Neural progenitor cell (in vitro differentiated cells): ENCODE data around the gene COG2.

Experiments
- EZH2 ChIP-seq: fragments of 200-600 bp; sonication (generic); IDR thresholded peaks from 2 replicates; pipeline ENCODE4 v1.6.1; 2017; ENCODE audit warnings: antibody characterized with exemption, mild to moderate bottlenecking, moderate library complexity
- EZH2phosphoT487 ChIP-seq: fragments of 200-600 bp; sonication (generic); IDR thresholded peaks from 2 replicates; pipeline ENCODE4 v1.6.1; 2017; ENCODE audit warnings: antibody characterized with exemption

GRCh38 chr1:230632273-230632873 lies 9.9 kb upstream of the COG2 start:
- no peak for TF ChIP-seq EZH2phosphoT487
- TF ChIP-seq EZH2, result no peak
